HTERT RPE-1 (cell line): ENCODE measurements around the gene SAMD4B.
"Not testable (repeated sequence)": the region's sequence is repeated elsewhere in the genome, so short reads cannot be mapped to it uniquely, and the experiment has no call there.

Experiments
- in situ Hi-C: fragments of 300-500 bp; cut with MboI; formaldehyde crosslinking; loops from 4 replicates; pipeline ENCODE4 v1.14.3; 2020; ENCODE audit warnings: low sequenced_read_pairs

SAMD4B gene

GRCh38 chr19:39310558-39311311, 31.5 kb upstream of the SAMD4B start:
- in situ Hi-C loops: no loop called here

GRCh38 chr19:39314016-39314728, 28.0 kb upstream of the SAMD4B start:
- in situ Hi-C loops: no loop called here

DNA sequence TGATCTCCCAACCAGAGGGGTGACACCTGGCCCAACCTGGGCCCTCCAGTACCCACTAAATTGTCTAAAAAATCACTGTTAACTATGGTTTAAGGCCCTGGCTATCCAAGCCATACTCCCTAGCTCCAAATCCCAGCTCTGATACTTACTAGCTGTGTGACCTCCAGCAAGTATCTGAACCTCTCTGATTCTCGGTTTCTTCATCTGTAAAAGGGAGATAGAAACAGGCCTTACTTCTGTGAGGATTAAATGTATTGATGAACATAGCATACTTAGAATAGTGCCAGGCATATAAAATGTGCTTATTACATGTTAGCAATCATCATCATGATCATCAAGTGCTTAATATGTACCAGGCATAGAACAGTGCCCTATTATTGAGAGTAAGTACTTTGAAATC, 26.3 kb upstream of the SAMD4B start:
- in situ Hi-C loops: no loop called here

DNA sequence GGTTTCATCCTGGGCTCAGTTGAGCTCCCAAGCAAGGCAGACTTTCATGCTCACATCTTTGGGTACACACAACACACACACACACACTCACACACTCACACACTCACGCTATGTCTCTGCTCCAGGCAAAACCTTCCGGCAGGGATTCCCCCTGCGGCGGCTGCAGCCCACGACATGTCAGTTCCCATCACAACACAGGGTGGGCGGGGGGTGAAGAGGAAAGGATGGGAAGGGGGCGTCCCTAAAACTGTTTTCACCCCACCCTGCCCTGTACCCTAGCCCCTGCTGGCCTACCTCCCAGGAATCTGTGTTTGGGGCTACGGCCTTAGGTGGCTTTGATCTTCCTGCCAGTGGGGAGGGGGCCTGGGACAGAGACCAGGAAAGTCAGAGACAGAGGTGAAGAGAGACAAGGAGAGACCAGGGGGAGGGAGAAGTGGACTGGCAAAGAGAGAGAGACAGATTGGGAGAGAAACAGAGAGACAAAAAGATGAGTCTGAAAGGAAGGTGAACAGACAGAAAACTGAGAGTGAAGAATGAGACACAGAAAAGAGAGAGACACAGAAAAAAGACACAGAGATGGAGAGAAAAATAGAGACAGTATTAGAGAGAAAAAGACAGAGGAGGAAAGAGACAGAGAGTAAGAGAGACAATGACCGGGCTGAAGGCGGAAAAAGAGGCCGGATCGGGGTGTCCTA, 25.4 kb upstream of the SAMD4B start:
- in situ Hi-C loops: no loop called here

- in situ Hi-C loops: no loop called here
These were observed 24.7 kb upstream of the SAMD4B start for GRCh38 chr19:39317476-39317875.

DNA sequence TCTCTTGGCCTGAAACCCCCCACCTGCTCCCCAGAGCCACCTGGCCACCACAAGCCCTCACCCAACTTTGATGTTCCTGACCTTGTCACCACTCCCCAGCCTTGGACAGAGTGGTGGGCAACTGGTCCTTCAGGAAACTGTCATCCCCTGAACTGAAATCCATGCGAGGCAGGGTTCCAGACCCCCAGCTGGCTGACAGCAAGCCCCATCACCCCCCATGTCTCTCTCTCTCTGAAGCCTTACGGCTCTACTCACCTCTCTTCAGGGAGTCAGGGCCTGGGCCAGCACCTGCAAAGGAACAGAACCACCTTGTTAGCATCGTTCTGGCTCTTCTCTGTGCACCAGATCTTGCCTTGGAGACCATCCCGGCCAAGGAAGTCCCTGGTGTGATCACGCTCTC, 24.1 kb upstream of the SAMD4B start:
- in situ Hi-C loops: no loop called here

DNA sequence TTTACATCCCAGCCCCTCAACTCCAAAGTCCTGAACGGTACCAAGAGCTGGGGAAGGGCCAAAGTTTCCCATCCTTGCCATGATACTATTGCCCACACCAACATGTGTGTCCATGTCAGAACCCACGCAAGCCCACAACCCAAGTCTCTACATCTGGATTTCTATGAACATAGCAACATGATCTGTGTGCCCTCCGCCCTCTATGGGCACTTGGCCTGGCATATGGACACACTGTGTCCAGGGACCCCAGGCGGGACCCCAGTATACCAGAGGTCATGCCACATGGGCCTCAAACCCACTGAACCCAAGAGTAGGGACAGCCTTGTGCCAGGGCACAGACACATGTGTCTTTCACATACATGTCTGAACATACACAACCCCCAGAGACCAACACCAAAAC, 23.5 kb upstream of the SAMD4B start:
- in situ Hi-C loops: no loop called here

DNA sequence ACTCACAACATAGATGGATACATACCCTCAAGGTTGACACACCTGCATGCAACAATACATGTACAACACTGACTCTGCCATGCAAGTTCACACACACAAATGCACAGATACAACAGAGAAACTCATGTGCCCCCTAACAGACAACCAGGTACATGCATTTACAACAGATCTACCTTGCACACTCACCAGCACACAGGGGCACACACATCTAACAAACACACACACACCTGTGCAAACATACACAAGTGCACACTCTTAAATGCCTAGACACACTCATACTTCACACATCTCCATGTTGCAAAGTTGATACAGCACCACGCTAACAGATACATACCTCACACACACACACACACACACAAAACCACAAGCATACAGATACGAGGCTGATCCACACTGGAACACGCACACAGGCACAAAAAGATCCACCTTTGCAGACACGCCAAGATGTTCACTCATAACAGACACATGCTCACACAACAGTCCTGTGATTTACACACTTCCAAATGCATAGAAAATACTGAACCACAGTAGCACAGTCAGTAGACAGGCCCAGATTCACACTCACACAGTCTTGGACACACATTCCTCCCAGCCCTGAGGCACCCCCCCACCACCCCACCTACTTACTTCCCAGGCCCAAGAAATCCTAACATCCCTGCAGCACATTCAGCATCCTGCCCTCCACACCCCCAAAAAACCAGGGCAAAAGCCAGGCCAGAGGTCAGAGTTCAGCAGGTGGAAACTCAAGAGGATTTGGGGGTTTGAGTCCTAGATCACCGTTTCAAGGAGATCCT, 22.9 kb upstream of the SAMD4B start:
- in situ Hi-C loops: no loop called here

DNA sequence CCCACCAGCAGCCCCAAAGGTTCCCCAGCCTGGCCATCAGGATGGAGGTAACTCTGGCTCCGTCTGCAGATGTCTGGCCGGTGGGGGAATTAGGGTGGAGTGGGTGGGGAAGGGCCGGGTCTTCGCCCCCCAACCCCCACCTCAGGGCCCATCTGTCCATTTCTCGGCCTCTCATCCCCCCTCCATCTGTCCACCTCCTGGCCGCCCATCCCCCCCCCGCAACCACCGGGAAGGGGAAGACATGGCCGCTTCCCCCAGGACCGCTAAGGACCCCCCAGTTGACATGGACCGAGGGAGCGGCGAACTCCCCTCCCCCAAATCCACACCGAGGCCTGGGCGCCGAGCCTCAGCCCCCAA, 22.4 kb upstream of the SAMD4B start:
- in situ Hi-C loops: no loop called here

GRCh38 chr19:39321117-39321831, 20.9 kb upstream of the SAMD4B start:
- in situ Hi-C loops: no loop called here

DNA sequence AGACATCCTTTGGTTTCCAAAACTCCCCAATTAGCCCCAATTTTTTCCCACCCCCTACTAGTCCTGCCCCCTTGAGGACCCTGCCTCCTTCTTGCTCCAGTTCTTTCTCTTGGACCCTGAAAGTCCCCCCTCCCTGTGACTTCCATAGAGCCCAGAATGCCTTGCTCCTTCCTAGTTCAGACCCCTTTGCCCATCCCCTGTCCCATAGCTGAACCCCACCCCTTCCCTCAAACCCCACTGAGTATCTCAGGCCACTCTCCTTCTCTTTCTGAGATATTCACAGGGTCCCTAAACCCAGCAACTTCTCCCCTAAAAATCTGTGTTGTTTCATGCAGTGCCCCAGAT, 20.4 kb upstream of the SAMD4B start:
- in situ Hi-C loops: no loop called here

DNA sequence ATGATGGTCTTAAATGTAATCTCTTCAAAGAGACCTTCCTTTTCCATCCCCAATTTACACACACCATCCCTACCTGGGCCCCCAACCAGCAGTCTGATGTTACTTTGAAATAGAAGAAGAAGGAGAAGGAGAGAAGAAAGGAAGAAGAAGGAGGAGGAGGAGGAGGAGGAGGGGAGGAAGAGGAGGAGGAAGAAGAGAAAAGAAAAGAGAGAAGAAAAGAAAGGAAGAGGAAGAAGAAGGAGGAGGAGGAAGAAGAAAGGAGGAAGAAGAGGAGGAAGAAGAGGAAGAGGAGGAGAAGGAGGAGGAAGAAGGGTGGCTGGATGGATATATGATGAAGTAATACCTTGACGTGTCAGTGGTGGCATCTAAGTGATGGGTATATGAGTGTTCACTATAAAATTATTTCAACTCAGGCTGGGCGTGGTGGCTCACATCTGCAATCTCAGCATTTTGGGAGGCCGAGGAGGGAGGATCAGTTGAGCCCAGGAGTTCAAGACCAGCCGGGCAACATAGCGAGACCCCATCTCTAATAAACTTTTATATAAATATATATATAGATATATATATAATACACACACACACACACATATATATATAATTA, 17.9 kb upstream of the SAMD4B start:
- in situ Hi-C loops: no loop called here

DNA sequence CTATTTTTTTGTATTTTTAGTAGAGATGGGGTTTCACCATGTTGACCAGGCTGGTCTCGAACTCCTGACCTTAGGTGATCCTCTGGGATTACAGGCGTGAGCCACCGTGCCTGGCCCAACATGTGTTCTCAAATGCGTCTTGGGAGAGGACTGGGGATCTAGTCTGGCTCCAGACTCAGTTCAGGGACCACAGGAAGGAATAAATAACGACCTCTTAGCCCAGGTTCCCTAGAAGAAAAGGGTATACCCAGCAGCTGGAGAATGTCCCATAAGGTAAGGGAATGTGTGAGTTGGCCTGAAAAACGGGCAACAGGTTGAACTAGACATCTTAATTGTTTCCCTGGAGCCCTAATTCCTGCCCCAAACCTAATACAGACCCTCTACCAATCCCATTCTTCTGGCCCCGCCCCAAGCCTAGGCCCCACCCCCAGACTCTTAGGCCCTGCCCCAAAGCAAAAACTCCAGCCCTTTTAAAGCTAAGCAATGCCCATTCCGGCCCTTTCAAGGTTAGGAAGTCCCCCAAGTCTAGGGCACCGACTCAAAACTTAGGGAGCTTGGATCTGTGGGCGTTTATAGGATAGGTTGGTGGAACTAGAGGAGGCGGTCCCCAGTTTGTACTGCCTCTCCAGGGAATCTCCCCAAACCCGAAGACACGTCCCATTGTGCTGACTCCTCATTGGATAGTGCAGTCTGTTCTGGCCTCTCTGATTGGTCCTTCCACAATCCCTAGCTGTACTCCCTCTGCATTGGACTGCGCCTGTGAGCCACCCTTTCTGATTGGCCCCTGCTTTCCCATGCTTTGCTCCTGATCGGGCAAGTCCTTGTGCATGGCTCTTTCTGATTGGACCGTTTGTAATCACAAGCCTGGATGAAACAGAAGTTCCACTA, 16.2 kb upstream of the SAMD4B start:
- in situ Hi-C loops: no loop called here

DNA sequence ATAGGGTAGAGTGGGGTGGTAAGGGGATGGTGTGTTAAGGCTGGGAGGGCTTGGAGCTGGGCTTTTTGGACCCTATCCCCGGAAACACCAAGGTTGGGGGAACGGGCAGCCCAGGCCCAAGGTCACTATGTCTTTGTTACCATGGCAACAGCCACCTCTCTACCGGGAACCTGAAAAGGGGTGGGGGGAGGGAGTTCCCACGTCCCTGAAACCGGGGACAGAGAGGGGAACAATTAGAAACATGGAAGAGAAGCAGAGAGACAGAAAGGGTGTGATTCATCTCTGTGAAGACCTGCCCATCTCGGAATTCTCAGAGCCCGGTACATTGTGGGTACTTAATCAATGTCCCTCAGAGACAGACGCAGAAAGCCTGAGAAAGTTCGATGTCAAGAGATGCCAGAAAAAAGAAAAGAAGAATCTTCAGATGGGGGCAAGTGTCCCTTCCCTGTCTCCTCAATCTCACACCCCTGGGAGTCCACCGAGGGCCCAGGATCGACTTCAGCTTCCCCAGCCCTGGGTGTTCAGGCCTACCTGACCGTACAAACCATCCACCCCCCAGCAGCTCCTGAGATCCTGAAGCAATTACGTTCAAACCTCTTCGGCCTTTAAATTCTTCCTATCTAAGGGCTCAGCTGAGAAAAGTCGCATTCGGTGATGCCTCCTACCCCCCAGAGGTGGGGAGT, 14.7 kb upstream of the SAMD4B start:
- in situ Hi-C loops: no loop called here

GRCh38 chr19:39328046-39328705, 14.0 kb upstream of the SAMD4B start:
- in situ Hi-C loops: no loop called here

GRCh38 chr19:39329948-39330347, 12.3 kb upstream of the SAMD4B start:
- in situ Hi-C loops: no loop called here

- in situ Hi-C loops: no loop called here
These were observed 9.9 kb upstream of the SAMD4B start for GRCh38 chr19:39332293-39332692.

DNA sequence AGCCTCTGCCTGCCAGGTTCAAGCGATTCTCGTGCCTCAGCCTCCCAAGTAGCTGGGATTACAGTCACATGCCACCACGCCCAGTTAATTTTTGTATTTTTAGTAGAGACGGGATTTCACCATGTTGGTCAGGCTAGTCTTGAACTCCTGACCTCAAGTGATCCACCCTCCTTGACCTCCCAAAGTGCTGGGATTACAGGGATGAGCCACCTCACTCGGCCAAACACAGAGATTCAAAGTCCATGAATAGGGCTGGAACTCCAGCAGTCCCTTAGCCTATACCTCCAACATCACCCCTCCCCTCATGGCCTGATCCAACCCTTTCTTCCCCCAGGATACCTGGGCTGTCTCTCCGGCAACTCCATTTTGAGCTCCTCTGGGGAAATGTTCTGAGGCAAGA, 9.5 kb upstream of the SAMD4B start:
- in situ Hi-C loops: not testable (repeated sequence)
